ENCODE measurements around the gene GUCA1A.

DNA sequence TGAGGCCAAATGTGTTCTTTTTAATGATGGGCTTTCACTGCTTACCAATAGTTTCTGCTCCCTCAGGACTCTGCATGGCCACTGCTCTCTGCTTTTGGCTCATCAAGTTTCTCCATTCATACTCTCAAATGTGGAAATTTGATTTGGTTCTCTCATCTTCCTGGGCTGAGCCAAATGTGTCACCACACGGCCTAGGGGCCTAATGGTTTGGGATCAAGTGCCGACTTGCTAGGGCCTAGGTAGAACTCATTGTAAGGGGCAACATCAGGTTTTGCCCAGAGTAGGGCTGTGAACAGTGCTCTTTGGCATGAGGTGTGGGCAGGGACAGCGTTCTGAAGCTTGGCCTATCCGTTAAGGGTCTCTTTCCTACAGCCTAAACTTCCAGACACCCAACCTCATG lies 48.4 kb downstream of the GUCA1A start:
- TF ChIP-seq, protein P1, sequence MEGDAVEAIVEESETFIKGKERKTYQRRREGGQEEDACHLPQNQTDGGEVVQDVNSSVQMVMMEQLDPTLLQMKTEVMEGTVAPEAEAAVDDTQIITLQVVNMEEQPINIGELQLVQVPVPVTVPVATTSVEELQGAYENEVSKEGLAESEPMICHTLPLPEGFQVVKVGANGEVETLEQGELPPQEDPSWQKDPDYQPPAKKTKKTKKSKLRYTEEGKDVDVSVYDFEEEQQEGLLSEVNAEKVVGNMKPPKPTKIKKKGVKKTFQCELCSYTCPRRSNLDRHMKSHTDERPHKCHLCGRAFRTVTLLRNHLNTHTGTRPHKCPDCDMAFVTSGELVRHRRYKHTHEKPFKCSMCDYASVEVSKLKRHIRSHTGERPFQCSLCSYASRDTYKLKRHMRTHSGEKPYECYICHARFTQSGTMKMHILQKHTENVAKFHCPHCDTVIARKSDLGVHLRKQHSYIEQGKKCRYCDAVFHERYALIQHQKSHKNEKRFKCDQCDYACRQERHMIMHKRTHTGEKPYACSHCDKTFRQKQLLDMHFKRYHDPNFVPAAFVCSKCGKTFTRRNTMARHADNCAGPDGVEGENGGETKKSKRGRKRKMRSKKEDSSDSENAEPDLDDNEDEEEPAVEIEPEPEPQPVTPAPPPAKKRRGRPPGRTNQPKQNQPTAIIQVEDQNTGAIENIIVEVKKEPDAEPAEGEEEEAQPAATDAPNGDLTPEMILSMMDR (conservative IDR thresholded peaks at IDR 0.05; ENCODE audit: low read length) = no peak
- no peak for TF ChIP-seq EZH2phosphoT487 (IDR thresholded peaks at IDR 0.05; ENCODE audit: borderline replicate concordance)
